Measurements from ENCODE around the gene MRPL24. TPM values are rescaled to one million over a fixed set of nuclear protein-coding genes. Genes with fewer than 3 reads are reported as not detected.
A peak's percentile ranks its signal among the peaks of the same experiment; 100 is the strongest.

MRPL24 gene
- total RNA-seq, 1 donor from 2014 or later = 25.1 TPM

DNA sequence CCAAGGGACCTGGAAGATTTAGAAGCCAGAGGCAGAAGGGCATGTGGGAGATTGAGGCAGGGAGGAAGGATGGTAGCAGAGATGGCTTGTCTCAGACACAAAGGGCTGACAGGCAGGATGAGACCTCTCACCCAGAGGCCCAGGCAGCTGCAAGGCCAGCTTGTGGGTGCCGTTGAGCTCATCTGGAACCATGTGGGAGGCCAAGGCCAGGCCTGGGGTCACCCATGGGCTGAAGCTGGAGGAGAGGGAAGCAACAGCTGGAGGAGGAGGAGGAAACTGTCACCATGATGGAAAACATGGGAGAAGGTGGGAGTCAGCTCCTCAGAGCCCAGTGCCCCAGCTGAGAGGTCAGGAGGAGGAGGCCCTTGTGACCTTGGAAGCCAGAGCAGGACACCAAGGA, 41.9 kb downstream of the MRPL24 start:
- no peak for TF ChIP-seq CTCF (IDR thresholded peaks at IDR 0.05; ENCODE audit: partially characterized antibody, unreplicated experiment)
- no peak for DNase-seq
- Mint-ChIP-seq H3K27ac (ENCODE audit: unreplicated experiment) (no peak overlapping the region), H3K9me3 (ENCODE audit: unreplicated experiment) (peaks cover 4% of the 10 kb centered on the region), H3K4me3 (ENCODE audit: unreplicated experiment) (no peak overlapping the region), H3K27me3 (ENCODE audit: unreplicated experiment) (peaks cover 18% of the 10 kb centered on the region), H3K36me3 (ENCODE audit: unreplicated experiment) (no peaks in the 10 kb centered on the region), H3K4me1 (ENCODE audit: low read depth, unreplicated experiment) (peaks cover 2% of the 10 kb centered on the region)

DNA sequence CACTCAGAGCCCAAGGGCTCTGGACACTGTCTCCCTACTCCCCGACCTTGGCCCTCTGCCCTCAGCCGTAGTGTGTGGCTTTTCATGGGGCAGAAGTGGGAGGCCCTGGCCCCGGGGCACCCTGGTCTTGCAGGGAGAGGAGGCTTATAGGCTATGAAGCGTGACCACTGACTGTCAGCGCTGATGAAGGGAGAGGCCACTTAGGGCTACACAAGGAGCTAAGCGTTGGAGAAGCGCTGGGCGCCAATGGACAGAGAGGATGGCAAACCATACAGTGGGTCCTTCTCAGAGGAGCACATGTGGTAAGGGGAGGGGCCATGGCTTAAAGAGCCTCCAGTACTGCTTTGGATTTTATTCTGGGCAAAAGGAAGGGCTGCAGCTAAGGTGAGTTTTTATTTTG, 43.4 kb downstream of the MRPL24 start:
- no peak for DNase-seq
- Mint-ChIP-seq H3K4me1 (ENCODE audit: low read depth, unreplicated experiment) (peaks cover 6% of the 10 kb centered on the region), H3K27me3 (ENCODE audit: unreplicated experiment) (peaks cover 23% of the 10 kb centered on the region), H3K9me3 (ENCODE audit: unreplicated experiment) (peaks cover 4% of the 10 kb centered on the region), H3K36me3 (ENCODE audit: unreplicated experiment) (no peaks in the 10 kb centered on the region), H3K27ac (ENCODE audit: unreplicated experiment) (no peak overlapping the region), H3K4me3 (ENCODE audit: unreplicated experiment) (peak overlapping the region; percentile 11)
- TF ChIP-seq CTCF (IDR thresholded peaks at IDR 0.05; ENCODE audit: partially characterized antibody, unreplicated experiment) = no peak

DNA sequence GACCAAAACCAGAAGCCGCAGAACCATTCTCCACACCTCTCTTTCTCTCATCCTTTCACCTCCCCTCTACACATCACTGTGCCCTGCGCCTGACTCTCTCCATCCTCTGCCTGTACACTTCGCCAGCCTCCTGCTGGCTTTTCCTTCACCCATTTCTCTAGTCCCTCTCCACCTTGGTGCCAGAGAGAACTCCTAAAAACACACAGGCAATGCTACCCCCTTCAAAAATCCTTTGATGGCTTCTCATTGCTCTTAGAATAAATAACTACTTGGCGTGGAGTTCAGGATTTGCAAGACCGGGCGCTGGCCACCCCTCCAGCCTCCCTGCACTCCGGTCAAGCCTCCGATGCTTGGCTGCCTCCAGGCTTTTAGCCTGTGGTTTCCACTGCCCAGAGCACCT, 44.1 kb downstream of the MRPL24 start:
- Mint-ChIP-seq H3K27ac (ENCODE audit: unreplicated experiment) (no peak overlapping the region), H3K4me3 (ENCODE audit: unreplicated experiment) (no peak overlapping the region)
- no peak for DNase-seq

DNA sequence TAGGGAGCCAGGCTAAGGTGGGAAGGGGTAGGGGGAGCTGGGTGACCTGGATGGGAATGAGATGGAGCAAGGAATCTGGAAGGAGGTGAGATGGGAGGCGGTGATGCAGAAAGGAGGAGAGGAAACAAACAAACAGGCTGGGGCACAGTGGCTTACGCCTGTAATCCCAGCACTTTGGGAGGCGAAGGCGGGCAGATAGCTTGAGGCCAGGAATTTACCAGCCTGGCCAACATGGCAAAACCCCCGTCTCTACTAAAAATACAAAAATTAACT, 46.3 kb downstream of the MRPL24 start:
- Mint-ChIP-seq H3K9me3 (ENCODE audit: unreplicated experiment) (peaks cover 6% of the 10 kb centered on the region), H3K36me3 (ENCODE audit: unreplicated experiment) (no peaks in the 10 kb centered on the region), H3K4me1 (ENCODE audit: low read depth, unreplicated experiment) (peaks cover 11% of the 10 kb centered on the region), H3K27ac (ENCODE audit: unreplicated experiment) (no peak overlapping the region), H3K4me3 (ENCODE audit: unreplicated experiment) (no peak overlapping the region), H3K27me3 (ENCODE audit: unreplicated experiment) (peaks cover 37% of the 10 kb centered on the region)
- DNase-seq = no peak
- TF ChIP-seq CTCF (IDR thresholded peaks at IDR 0.05; ENCODE audit: partially characterized antibody, unreplicated experiment) = no peak

More for the DNA sequence above, 44.1 kb downstream of the MRPL24 start:
- Mint-ChIP-seq H3K9me3 (ENCODE audit: unreplicated experiment) (peaks cover 4% of the 10 kb centered on the region), H3K36me3 (ENCODE audit: unreplicated experiment) (no peaks in the 10 kb centered on the region), H3K27me3 (ENCODE audit: unreplicated experiment) (peaks cover 28% of the 10 kb centered on the region), H3K4me1 (ENCODE audit: low read depth, unreplicated experiment) (peaks cover 9% of the 10 kb centered on the region)
- no peak for TF ChIP-seq CTCF (IDR thresholded peaks at IDR 0.05; ENCODE audit: partially characterized antibody, unreplicated experiment)

GRCh38 chr1:156693848-156694689, 46.8 kb downstream of the MRPL24 start:
- H3K27me3 Mint-ChIP-seq (ENCODE audit: unreplicated experiment) = peaks cover 37% of the 10 kb centered on the region
- no peak for TF ChIP-seq CTCF (IDR thresholded peaks at IDR 0.05; ENCODE audit: partially characterized antibody, unreplicated experiment)
- DNase-seq = no peak
- H3K36me3 Mint-ChIP-seq (ENCODE audit: unreplicated experiment) = no peaks in the 10 kb centered on the region
- peaks cover 15% of the 10 kb centered on the region for H3K4me1 Mint-ChIP-seq (ENCODE audit: low read depth, unreplicated experiment)
- no peak overlapping the region for H3K4me3 Mint-ChIP-seq (ENCODE audit: unreplicated experiment)
- no peak overlapping the region for H3K27ac Mint-ChIP-seq (ENCODE audit: unreplicated experiment)
- peaks cover 7% of the 10 kb centered on the region for H3K9me3 Mint-ChIP-seq (ENCODE audit: unreplicated experiment)

All from glutamatergic neuron (in vitro differentiated cells).